GM23338 (cell line): Measurements from ENCODE around the gene NUP214. TPM values are rescaled to one million over a fixed set of nuclear protein-coding genes. Genes with fewer than 3 reads are reported as not detected.

Experiments
- ATAC-seq: fragments of 200-7000 bp; cut with Tn5 transposase; 3 replicates; pipeline ENCODE4 v1.9.1; 2020
- DNase-seq: peaks from one replicate; pipeline ENCODE4 v3.0.0-alpha.2; 2015; ENCODE audit warnings: low spot score
- H2AFZ ChIP-seq: fragments of 200-600 bp; sonication (generic); 2 replicates; pipeline ENCODE4 v1.8.0; 2016; ENCODE audit warnings: antibody characterized with exemption, mild to moderate bottlenecking, moderate library complexity
- H3F3A ChIP-seq: fragments of 200-600 bp; sonication (generic); replicated peaks from 2 replicates; pipeline ENCODE4 v1.8.0; 2017; ENCODE audit warnings: antibody characterized with exemption, mixed run types, low read depth
- H3K27ac ChIP-seq: fragments of 200-600 bp; sonication (generic); 2 replicates; pipeline ENCODE4 v1.6.1; 2016; ENCODE audit warnings: low read depth
- H3K27me3 ChIP-seq: fragments of 200-600 bp; sonication (generic); 2 replicates; pipeline ENCODE4 v1.8.0; 2016; ENCODE audit warnings: mild to moderate bottlenecking, mixed run types, moderate library complexity; ENCODE audit not compliant: insufficient read depth
- H3K36me3 ChIP-seq: fragments of 200-600 bp; sonication (generic); 2 replicates; pipeline ENCODE4 v1.8.0; 2016; ENCODE audit warnings: mild to moderate bottlenecking; ENCODE audit not compliant: insufficient read depth
- H3K4me1 ChIP-seq: fragments of 200-600 bp; sonication (generic); 2 replicates; pipeline ENCODE4 v1.8.0; 2016; ENCODE audit warnings: mild to moderate bottlenecking, moderate library complexity; ENCODE audit not compliant: insufficient read depth
- H3K4me2 ChIP-seq: fragments of 200-600 bp; sonication (generic); 2 replicates; pipeline ENCODE4 v1.7.1; 2017; ENCODE audit warnings: mixed run types
- H3K4me3 ChIP-seq: fragments of 200-600 bp; sonication (generic); 2 replicates; pipeline ENCODE4 v1.6.1; 2016; ENCODE audit warnings: mixed run types
- H3K79me2 ChIP-seq: fragments of 200-600 bp; sonication (generic); replicated peaks from 2 replicates; pipeline ENCODE4 v1.8.0; 2017; ENCODE audit warnings: mild to moderate bottlenecking; ENCODE audit not compliant: insufficient read depth
- H3K9me2 ChIP-seq: fragments of 200-600 bp; sonication (generic); 2 replicates; pipeline ENCODE4 v1.8.0; 2017; ENCODE audit not compliant: insufficient read depth
- H4K20me1 ChIP-seq: fragments of 200-600 bp; sonication (generic); replicated peaks from 2 replicates; pipeline ENCODE4 v1.8.0; 2017; ENCODE audit warnings: mild to moderate bottlenecking; ENCODE audit not compliant: insufficient read depth
- H3K27ac Mint-ChIP-seq: 2 replicates; pipeline ENCODE4 v1.8.0; 2020; ENCODE audit warnings: inconsistent platforms, mild to moderate bottlenecking, moderate library complexity, mixed read lengths
- H3K27me3 Mint-ChIP-seq: 3 replicates; pipeline ENCODE4 v1.8.0; 2022; ENCODE audit warnings: low read depth, mild to moderate bottlenecking, moderate library complexity, mixed read lengths, inconsistent platforms; ENCODE audit not compliant: insufficient read depth, poor library complexity
- H3K36me3 Mint-ChIP-seq: 3 replicates; pipeline ENCODE4 v1.8.0; 2021; ENCODE audit warnings: low read depth, mild to moderate bottlenecking, inconsistent platforms, moderate library complexity, mixed read lengths
- H3K4me1 Mint-ChIP-seq: 3 replicates; pipeline ENCODE4 v1.8.0; 2020; ENCODE audit warnings: mild to moderate bottlenecking, inconsistent platforms, mixed read lengths
- H3K4me3 Mint-ChIP-seq: 3 replicates; pipeline ENCODE4 v1.8.0; 2021; ENCODE audit warnings: moderate library complexity, mild to moderate bottlenecking, inconsistent platforms, mixed read lengths
- H3K9me3 Mint-ChIP-seq: 3 replicates; pipeline ENCODE4 v1.8.0; 2020; ENCODE audit warnings: moderate library complexity, mild to moderate bottlenecking, inconsistent platforms, mixed read lengths
- CREB1 ChIP-seq: fragments of 250-450 bp; sonication (Bioruptor Pico); IDR thresholded peaks from 2 replicates; pipeline ENCODE4 v1.5.0; 2020; ENCODE audit warnings: low read depth, mild to moderate bottlenecking, moderate library complexity
- EZH2 ChIP-seq: fragments of 200-600 bp; sonication (generic); IDR thresholded peaks from one replicate; pipeline ENCODE4 v1.8.0; 2017; ENCODE audit warnings: antibody characterized with exemption, mild to moderate bottlenecking, low read depth; ENCODE audit not compliant: unreplicated experiment
- EZH2phosphoT487 ChIP-seq: fragments of 200-600 bp; sonication (generic); IDR thresholded peaks from one replicate; pipeline ENCODE4 v1.8.1; 2018; ENCODE audit warnings: antibody characterized with exemption; ENCODE audit not compliant: unreplicated experiment
- JUNB ChIP-seq: IDR thresholded peaks from one replicate; pipeline ENCODE4 v1.6.1; 2016; ENCODE audit warnings: antibody characterized with exemption; ENCODE audit not compliant: unreplicated experiment
- NANOG ChIP-seq: IDR thresholded peaks from 2 replicates; pipeline ENCODE4 v1.6.1; 2016; ENCODE audit warnings: antibody characterized with exemption, borderline replicate concordance
- POLR2AphosphoS5 ChIP-seq: IDR thresholded peaks from 2 replicates; pipeline ENCODE4 v1.6.1; 2016; ENCODE audit warnings: antibody characterized with exemption, low read depth
- STAT1 ChIP-seq: IDR thresholded peaks from one replicate; pipeline ENCODE4 v1.6.1; 2016; ENCODE audit warnings: antibody characterized with exemption; ENCODE audit not compliant: unreplicated experiment
- ZNF114 ChIP-seq: fragments of 250-450 bp; sonication (Bioruptor Pico); IDR thresholded peaks from 2 replicates; pipeline ENCODE4 v1.5.0; 2020; ENCODE audit warnings: mild to moderate bottlenecking, moderate library complexity
- ZNF331 ChIP-seq: fragments of 250-450 bp; sonication (Bioruptor Pico); IDR thresholded peaks from 2 replicates; pipeline ENCODE4 v1.5.0; 2020; ENCODE audit warnings: low read depth, mild to moderate bottlenecking, moderate library complexity
- polyA plus RNA-seq: library from polyadenylated mRNA; unstranded; fragments of >200 nt; fragmentation: Nextera tagmentation; extraction: Ambion mirVana; gene quantifications from 2 replicates; pipeline ENCODE4 v1.2.1, GENCODE V29; 2016
- total RNA-seq: library from RNA; depleted of rRNA; stranded (reverse); fragments of >200 nt; shearing (Covaris generic); gene quantifications from 2 replicates; pipeline ENCODE4 v1.2.3, GENCODE V29; 2014
- TF ChIP-seq, protein P1 (sequence below), 2 experiments: fragments of 200-600 bp in 1 of 2; sonication (generic) in 1 of 2; conservative IDR thresholded peaks; 2 replicates each; pipeline versions ENCODE4 v1.5.1 to v1.6.1; 2016 to 2017; ENCODE audit warnings: antibody characterized with exemption in 2 of 2, low read depth in 2 of 2, mild to moderate bottlenecking in 2 of 2, moderate library complexity in 1 of 2
- TF ChIP-seq, protein P2 (sequence below): fragments of 250-450 bp; sonication (Bioruptor Pico); IDR thresholded peaks from 2 replicates; pipeline ENCODE4 v1.5.0; 2020; ENCODE audit warnings: mild to moderate bottlenecking, moderate library complexity

Gene NUP214
- total and polyA plus RNA-seq, 2 experiments from 2014 or later = 36.0 to 57.0 TPM

DNA sequence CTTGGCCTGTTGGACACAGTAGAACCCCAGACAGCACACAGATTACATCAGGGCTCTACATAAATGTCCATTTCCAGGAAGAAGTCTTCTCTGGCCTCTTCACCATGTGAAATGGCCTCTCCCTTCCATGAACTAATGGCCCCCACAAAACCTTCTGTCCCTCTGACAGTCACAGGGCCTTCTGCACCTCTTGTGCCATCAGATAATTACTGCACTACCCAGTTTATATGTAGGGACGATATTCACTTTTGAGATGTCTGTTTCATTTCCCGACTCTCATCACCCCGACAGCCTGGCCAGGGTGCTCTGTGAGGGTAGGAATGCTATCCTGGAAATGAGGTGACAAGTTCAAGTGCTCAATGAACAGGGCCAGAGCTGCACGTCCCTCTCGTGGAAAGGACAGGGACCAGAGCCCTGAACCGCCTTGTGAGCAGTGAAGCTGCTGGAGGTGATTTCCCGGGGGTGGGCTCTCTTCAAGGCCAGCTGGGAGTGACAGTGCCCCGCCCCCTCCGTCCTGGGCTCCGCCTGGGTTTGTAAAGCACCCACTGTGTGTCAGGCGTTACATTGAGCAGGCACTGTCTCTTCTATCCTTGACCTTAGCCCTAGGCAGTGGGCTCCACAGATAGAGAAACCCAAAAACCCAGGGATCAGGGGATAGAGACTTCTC, 153.9 kb downstream of the NUP214 start:
- peaks cover 34% of the 10 kb centered on the region for H3K27me3 ChIP-seq
- H3K79me2 ChIP-seq = no peaks in the 10 kb centered on the region
- Mint-ChIP-seq H3K9me3 (no peaks in the 10 kb centered on the region), H3K36me3 (no peaks in the 10 kb centered on the region), H3K27me3 (peaks cover 46% of the 10 kb centered on the region), H3K27ac (no peak overlapping the region), H3K4me1 (peaks cover 26% of the 10 kb centered on the region), H3K4me3 (no peak overlapping the region)
- H3F3A ChIP-seq = peaks cover 28% of the 10 kb centered on the region; the same call in 1 of the 2 replicates
- H2AFZ ChIP-seq = no peak overlapping the region
- no peaks in the 10 kb centered on the region for H3K36me3 ChIP-seq
- H3K9me2 ChIP-seq = no peaks in the 10 kb centered on the region
- peaks cover 7% of the 10 kb centered on the region; the same call in 1 of the 2 replicates for H3K4me1 ChIP-seq
- no peak for DNase-seq
- no peak for ATAC-seq
- H3K27ac ChIP-seq = no peak overlapping the region
- no peak overlapping the region for H3K4me3 ChIP-seq
- no peak for TF ChIP-seq CREB1 (CRISPR knock-in tag)
- H4K20me1 ChIP-seq = no peaks in the 10 kb centered on the region
- no peak overlapping the region for H3K4me2 ChIP-seq

DNA sequence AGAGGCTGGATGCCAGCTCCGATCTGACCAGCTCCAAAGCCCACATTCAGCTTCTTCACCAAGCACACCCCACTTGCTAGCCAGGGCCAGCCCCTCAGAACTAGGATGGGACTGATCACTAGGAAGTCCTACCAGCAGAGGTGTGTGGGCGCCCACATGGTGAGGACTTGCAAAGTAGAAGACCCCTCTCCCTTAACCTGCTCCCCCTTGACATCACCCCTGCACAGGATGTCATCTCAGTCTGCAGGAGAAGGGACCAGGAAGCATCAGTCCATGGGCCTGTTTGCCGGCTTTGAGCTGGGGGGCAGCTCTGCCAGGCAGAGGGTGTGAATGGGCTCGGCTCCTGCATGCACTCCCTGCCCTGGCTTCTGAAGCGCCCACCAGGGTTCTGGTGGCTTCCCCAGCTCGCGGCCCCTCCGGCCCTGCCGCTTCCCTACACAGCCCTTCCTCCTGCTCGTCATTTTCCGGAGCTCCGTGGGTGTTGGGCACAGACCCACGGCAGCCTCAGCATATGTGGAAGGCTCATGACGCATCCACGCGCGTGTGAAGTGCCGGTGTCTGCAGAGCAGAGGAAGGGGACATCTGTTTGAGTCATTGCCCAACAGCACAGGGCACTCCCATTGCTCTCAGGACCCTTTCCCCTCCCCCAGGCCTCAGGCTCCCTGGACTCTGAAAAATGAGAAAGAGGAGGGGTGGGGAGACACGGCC, 154.6 kb downstream of the NUP214 start:
- H2AFZ ChIP-seq = no peak overlapping the region
- H3K9me2 ChIP-seq = no peaks in the 10 kb centered on the region
- no peak overlapping the region for H3K27ac ChIP-seq
- DNase-seq (no peak), ATAC-seq (no peak)
- H3K4me3 ChIP-seq = no peak overlapping the region
- H3K4me2 ChIP-seq = no peak overlapping the region
- H3F3A ChIP-seq = peaks cover 25% of the 10 kb centered on the region; the same call in 1 of the 2 replicates
- H3K27me3 ChIP-seq = peaks cover 32% of the 10 kb centered on the region
- no peaks in the 10 kb centered on the region for H3K36me3 ChIP-seq
- TF ChIP-seq NANOG (no peak), ZNF114 (CRISPR knock-in tag) (no peak), EZH2phosphoT487 (no peak), JUNB (no peak), POLR2AphosphoS5 (no peak), EZH2 (no peak), ZNF331 (CRISPR knock-in tag) (no peak), STAT1 (no peak), CREB1 (CRISPR knock-in tag) (no peak)
- TF ChIP-seq, protein P1, sequence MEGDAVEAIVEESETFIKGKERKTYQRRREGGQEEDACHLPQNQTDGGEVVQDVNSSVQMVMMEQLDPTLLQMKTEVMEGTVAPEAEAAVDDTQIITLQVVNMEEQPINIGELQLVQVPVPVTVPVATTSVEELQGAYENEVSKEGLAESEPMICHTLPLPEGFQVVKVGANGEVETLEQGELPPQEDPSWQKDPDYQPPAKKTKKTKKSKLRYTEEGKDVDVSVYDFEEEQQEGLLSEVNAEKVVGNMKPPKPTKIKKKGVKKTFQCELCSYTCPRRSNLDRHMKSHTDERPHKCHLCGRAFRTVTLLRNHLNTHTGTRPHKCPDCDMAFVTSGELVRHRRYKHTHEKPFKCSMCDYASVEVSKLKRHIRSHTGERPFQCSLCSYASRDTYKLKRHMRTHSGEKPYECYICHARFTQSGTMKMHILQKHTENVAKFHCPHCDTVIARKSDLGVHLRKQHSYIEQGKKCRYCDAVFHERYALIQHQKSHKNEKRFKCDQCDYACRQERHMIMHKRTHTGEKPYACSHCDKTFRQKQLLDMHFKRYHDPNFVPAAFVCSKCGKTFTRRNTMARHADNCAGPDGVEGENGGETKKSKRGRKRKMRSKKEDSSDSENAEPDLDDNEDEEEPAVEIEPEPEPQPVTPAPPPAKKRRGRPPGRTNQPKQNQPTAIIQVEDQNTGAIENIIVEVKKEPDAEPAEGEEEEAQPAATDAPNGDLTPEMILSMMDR (conservative IDR thresholded peaks at IDR 0.05; ENCODE audit: low read depth in 2 of 2) = no peak
- TF ChIP-seq, protein P2, sequence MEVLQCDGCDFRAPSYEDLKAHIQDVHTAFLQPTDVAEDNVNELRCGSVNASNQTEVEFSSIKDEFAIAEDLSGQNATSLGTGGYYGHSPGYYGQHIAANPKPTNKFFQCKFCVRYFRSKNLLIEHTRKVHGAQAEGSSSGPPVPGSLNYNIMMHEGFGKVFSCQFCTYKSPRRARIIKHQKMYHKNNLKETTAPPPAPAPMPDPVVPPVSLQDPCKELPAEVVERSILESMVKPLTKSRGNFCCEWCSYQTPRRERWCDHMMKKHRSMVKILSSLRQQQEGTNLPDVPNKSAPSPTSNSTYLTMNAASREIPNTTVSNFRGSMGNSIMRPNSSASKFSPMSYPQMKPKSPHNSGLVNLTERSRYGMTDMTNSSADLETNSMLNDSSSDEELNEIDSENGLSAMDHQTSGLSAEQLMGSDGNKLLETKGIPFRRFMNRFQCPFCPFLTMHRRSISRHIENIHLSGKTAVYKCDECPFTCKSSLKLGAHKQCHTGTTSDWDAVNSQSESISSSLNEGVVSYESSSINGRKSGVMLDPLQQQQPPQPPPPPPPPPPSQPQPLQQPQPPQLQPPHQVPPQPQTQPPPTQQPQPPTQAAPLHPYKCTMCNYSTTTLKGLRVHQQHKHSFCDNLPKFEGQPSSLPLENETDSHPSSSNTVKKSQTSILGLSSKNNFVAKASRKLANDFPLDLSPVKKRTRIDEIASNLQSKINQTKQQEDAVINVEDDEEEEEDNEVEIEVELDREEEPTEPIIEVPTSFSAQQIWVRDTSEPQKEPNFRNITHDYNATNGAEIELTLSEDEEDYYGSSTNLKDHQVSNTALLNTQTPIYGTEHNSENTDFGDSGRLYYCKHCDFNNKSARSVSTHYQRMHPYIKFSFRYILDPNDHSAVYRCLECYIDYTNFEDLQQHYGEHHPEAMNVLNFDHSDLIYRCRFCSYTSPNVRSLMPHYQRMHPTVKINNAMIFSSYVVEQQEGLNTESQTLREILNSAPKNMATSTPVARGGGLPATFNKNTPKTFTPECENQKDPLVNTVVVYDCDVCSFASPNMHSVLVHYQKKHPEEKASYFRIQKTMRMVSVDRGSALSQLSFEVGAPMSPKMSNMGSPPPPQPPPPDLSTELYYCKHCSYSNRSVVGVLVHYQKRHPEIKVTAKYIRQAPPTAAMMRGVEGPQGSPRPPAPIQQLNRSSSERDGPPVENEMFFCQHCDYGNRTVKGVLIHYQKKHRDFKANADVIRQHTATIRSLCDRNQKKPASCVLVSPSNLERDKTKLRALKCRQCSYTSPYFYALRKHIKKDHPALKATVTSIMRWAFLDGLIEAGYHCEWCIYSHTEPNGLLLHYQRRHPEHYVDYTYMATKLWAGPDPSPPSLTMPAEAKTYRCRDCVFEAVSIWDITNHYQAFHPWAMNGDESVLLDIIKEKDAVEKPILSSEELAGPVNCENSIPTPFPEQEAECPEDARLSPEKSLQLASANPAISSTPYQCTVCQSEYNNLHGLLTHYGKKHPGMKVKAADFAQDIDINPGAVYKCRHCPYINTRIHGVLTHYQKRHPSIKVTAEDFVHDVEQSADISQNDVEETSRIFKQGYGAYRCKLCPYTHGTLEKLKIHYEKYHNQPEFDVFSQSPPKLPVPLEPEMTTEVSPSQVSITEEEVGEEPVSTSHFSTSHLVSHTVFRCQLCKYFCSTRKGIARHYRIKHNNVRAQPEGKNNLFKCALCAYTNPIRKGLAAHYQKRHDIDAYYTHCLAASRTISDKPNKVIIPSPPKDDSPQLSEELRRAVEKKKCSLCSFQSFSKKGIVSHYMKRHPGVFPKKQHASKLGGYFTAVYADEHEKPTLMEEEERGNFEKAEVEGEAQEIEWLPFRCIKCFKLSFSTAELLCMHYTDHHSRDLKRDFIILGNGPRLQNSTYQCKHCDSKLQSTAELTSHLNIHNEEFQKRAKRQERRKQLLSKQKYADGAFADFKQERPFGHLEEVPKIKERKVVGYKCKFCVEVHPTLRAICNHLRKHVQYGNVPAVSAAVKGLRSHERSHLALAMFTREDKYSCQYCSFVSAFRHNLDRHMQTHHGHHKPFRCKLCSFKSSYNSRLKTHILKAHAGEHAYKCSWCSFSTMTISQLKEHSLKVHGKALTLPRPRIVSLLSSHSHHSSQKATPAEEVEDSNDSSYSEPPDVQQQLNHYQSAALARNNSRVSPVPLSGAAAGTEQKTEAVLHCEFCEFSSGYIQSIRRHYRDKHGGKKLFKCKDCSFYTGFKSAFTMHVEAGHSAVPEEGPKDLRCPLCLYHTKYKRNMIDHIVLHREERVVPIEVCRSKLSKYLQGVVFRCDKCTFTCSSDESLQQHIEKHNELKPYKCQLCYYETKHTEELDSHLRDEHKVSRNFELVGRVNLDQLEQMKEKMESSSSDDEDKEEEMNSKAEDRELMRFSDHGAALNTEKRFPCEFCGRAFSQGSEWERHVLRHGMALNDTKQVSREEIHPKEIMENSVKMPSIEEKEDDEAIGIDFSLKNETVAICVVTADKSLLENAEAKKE (CRISPR knock-in tag) = no peak
- H3K27me3 Mint-ChIP-seq = peaks cover 48% of the 10 kb centered on the region
- no peaks in the 10 kb centered on the region for H3K9me3 Mint-ChIP-seq
- H3K4me3 Mint-ChIP-seq = no peak overlapping the region
- H3K4me1 ChIP-seq = peaks cover 7% of the 10 kb centered on the region; the same call in 1 of the 2 replicates
- H3K36me3 Mint-ChIP-seq = no peaks in the 10 kb centered on the region
- peaks cover 24% of the 10 kb centered on the region for H3K4me1 Mint-ChIP-seq
- no peak overlapping the region for H3K27ac Mint-ChIP-seq
- H3K79me2 ChIP-seq = no peaks in the 10 kb centered on the region
- H4K20me1 ChIP-seq = no peaks in the 10 kb centered on the region
